HL-60 (cell line): ENCODE data around the gene SATL1.

ENCODE experiments used
- DNase-seq, 2 experiments: peaks; one replicate each; pipeline ENCODE4 v3.0.0-alpha.2; 2010 to 2020; ENCODE audit warnings: low read depth in 1 of 2, low spot score in 1 of 2
- H3K27ac ChIP-seq: fragments of 250-450 bp; sonication (Bioruptor Pico); replicated peaks from 2 replicates; pipeline ENCODE4 v1.5.1; 2020; ENCODE audit warnings: mild to moderate bottlenecking, moderate library complexity
- H3K27me3 ChIP-seq: fragments of 250-450 bp; sonication (Bioruptor Pico); 2 replicates; pipeline ENCODE4 v1.5.1; 2021; ENCODE audit warnings: mild to moderate bottlenecking, moderate library complexity; ENCODE audit not compliant: insufficient read depth, poor library complexity, severe bottlenecking
- H3K4me3 ChIP-seq: replicated peaks from 2 replicates; pipeline ENCODE4 v1.5.1; 2011; ENCODE audit warnings: mild to moderate bottlenecking, control low read depth, low read length; ENCODE audit not compliant: insufficient read depth
- GABPA ChIP-seq: IDR thresholded peaks from 2 replicates; pipeline ENCODE4 v1.6.1; 2012; ENCODE audit warnings: low read depth
- POLR2AphosphoS5 ChIP-seq: IDR thresholded peaks from 2 replicates; pipeline ENCODE4 v1.6.1; 2012; ENCODE audit warnings: low read depth
- SPI1 ChIP-seq: IDR thresholded peaks from 2 replicates; pipeline ENCODE4 v1.6.1; 2012; ENCODE audit warnings: low read depth, mild to moderate bottlenecking, borderline replicate concordance
- TF ChIP-seq, protein P1 (sequence below): IDR thresholded peaks from 2 replicates; pipeline ENCODE4 v1.6.1; 2012; ENCODE audit warnings: low read depth; ENCODE audit not compliant: insufficient replicate concordance
- TF ChIP-seq, protein P2 (sequence below): IDR thresholded peaks from one replicate; pipeline ENCODE4 v1.5.1; 2011; ENCODE audit warnings: low read length, control low read depth, inconsistent platforms; ENCODE audit not compliant: insufficient read depth

SATL1 gene

DNA sequence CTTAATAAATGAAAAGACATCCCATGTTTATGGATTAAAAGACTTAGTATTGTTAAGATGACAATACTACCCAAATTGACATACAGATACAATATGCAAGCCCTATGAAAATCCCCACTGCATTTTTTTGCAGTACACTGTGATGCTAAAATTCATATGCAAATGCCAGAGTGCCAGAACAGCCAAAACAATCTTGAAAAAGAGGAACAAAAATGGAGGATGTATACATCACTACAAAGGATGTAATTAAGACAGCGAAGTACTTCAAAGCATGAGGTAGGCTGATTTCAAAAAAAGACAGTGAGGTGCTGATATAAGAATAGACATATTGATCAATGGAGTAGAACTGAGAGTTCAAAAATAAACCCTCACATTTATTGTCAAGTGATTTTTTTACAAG lies 47.3 kb downstream of the SATL1 start:
- TF ChIP-seq, protein P1, sequence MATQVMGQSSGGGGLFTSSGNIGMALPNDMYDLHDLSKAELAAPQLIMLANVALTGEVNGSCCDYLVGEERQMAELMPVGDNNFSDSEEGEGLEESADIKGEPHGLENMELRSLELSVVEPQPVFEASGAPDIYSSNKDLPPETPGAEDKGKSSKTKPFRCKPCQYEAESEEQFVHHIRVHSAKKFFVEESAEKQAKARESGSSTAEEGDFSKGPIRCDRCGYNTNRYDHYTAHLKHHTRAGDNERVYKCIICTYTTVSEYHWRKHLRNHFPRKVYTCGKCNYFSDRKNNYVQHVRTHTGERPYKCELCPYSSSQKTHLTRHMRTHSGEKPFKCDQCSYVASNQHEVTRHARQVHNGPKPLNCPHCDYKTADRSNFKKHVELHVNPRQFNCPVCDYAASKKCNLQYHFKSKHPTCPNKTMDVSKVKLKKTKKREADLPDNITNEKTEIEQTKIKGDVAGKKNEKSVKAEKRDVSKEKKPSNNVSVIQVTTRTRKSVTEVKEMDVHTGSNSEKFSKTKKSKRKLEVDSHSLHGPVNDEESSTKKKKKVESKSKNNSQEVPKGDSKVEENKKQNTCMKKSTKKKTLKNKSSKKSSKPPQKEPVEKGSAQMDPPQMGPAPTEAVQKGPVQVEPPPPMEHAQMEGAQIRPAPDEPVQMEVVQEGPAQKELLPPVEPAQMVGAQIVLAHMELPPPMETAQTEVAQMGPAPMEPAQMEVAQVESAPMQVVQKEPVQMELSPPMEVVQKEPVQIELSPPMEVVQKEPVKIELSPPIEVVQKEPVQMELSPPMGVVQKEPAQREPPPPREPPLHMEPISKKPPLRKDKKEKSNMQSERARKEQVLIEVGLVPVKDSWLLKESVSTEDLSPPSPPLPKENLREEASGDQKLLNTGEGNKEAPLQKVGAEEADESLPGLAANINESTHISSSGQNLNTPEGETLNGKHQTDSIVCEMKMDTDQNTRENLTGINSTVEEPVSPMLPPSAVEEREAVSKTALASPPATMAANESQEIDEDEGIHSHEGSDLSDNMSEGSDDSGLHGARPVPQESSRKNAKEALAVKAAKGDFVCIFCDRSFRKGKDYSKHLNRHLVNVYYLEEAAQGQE, result no peak
- no peak for TF ChIP-seq POLR2AphosphoS5
- TF ChIP-seq GABPA, result no peak
- TF ChIP-seq, protein P2, sequence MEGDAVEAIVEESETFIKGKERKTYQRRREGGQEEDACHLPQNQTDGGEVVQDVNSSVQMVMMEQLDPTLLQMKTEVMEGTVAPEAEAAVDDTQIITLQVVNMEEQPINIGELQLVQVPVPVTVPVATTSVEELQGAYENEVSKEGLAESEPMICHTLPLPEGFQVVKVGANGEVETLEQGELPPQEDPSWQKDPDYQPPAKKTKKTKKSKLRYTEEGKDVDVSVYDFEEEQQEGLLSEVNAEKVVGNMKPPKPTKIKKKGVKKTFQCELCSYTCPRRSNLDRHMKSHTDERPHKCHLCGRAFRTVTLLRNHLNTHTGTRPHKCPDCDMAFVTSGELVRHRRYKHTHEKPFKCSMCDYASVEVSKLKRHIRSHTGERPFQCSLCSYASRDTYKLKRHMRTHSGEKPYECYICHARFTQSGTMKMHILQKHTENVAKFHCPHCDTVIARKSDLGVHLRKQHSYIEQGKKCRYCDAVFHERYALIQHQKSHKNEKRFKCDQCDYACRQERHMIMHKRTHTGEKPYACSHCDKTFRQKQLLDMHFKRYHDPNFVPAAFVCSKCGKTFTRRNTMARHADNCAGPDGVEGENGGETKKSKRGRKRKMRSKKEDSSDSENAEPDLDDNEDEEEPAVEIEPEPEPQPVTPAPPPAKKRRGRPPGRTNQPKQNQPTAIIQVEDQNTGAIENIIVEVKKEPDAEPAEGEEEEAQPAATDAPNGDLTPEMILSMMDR, result no peak
- TF ChIP-seq SPI1, result no peak
- H3K27ac ChIP-seq, result no peak overlapping the region
- H3K27me3 ChIP-seq, result no peaks in the 10 kb centered on the region
- no peak for DNase-seq
- H3K4me3 ChIP-seq, result no peak overlapping the region

DNA sequence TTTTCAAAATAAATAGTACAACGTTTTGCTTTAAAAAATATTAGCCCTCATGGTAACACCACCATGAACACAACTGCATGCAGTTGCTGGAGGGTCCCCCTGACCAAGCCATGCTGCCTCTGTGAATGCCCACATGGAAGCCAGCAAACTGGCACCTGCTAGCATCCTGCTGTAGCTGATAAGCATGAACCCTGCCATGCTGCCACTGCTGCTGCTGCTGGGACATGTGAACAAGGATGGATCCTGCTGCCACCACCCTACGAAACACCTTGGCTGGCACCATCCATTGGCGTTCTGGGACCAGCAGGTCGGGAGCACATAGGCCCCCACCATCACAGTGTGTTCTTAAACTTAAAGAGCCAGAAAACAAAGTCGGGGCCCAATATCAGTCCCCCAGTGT lies 83.9 kb downstream of the SATL1 start:
- Histone ChIP-seq H3K27ac (no peak overlapping the region), H3K27me3 (no peaks in the 10 kb centered on the region), H3K4me3 (no peak overlapping the region)
- DNase-seq, result no peak
- TF ChIP-seq POLR2AphosphoS5, result no peak
- TF ChIP-seq, protein P2, result no peak
- TF ChIP-seq, protein P1, result no peak
- no peak for TF ChIP-seq SPI1
- no peak for TF ChIP-seq GABPA

DNA sequence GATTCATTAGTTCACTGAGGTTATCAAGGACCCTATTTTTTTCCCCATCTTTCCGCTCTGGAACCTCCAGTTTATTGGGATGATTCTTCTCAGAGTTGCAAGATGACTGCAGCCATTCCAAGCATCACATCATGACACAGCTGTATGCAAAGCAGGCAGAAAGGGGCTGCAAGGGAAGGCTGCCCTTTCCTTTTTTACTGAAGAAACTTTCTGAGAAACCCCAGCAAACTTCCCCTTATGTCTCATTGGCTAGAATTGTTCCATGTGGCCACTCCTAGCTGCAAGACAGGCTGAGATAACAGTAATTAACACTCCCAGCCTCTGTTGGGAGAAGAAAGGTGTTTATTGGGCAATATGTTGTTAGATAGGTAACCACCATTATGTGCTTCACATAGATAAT lies 102.6 kb downstream of the SATL1 start:
- H3K4me3 ChIP-seq, result no peak overlapping the region
- no peak overlapping the region for H3K27ac ChIP-seq
- no peak for DNase-seq
- no peak for TF ChIP-seq SPI1
- TF ChIP-seq, protein P2, result no peak
- no peak for TF ChIP-seq POLR2AphosphoS5
- no peak for TF ChIP-seq GABPA
- TF ChIP-seq, protein P1, result no peak
- H3K27me3 ChIP-seq, result no peaks in the 10 kb centered on the region
